HG02610 (cell line): ENCODE results near the gene VKORC1.
"Not testable (repeated sequence)": the region's sequence is repeated elsewhere in the genome, so short reads cannot be mapped to it uniquely, and the experiment has no call there.

Source experiments
- ATAC-seq: cut with Tn5 transposase; IDR thresholded peaks from one replicate; pipeline ENCODE4 v1.9.1; 2021; ENCODE audit warnings: mild to moderate bottlenecking, moderate library complexity; ENCODE audit not compliant: unreplicated experiment

Gene VKORC1

GRCh38 chr16:31107465-31107867 is 12.9 kb upstream of the VKORC1 start:
- ATAC-seq: peak; percentile 55

- no peak for ATAC-seq
Measured at GRCh38 chr16:31106509-31107464, 12.2 kb upstream of the VKORC1 start.

- ATAC-seq: peak; percentile 39
Measured at GRCh38 chr16:31105677-31106213, 11.1 kb upstream of the VKORC1 start.

- not testable (repeated sequence) for ATAC-seq
Measured at GRCh38 chr16:31100876-31101641, 6.5 kb upstream of the VKORC1 start.

- no peak for ATAC-seq
Measured at GRCh38 chr16:31099860-31100638, 5.5 kb upstream of the VKORC1 start.

GRCh38 chr16:31094088-31094423 is 541 bp downstream of the VKORC1 start:
- no peak for ATAC-seq

- ATAC-seq: no peak
Measured at GRCh38 chr16:31093132-31093703, 1.4 kb downstream of the VKORC1 start.

GRCh38 chr16:31092330-31092729 is 2.3 kb downstream of the VKORC1 start:
- ATAC-seq: no peak

GRCh38 chr16:31090540-31090939 is 4.1 kb downstream of the VKORC1 start:
- ATAC-seq: no peak

GRCh38 chr16:31089199-31089598 is 5.4 kb downstream of the VKORC1 start:
- no peak for ATAC-seq

GRCh38 chr16:31088459-31089183 is 6.0 kb downstream of the VKORC1 start, which contains the start of gene PRSS53:
Gene PRSS53, minus strand, starts transcription at chr16:31088943. Its CDS starts 134 bp downstream, at chr16:31088809.
- ATAC-seq: no peak

- no peak for ATAC-seq
Measured at GRCh38 chr16:31087971-31088370, 6.6 kb downstream of the VKORC1 start.

- no peak for ATAC-seq
Measured at GRCh38 chr16:31087481-31087880, 7.1 kb downstream of the VKORC1 start.

- ATAC-seq: no peak
Measured at GRCh38 chr16:31086629-31086906, 8.0 kb downstream of the VKORC1 start.

GRCh38 chr16:31085873-31086628 is 8.5 kb downstream of the VKORC1 start:
- no peak for ATAC-seq

GRCh38 chr16:31085411-31085810 is 9.2 kb downstream of the VKORC1 start:
- ATAC-seq: no peak

GRCh38 chr16:31084584-31085302 is 9.9 kb downstream of the VKORC1 start:
- ATAC-seq: no peak

- no peak for ATAC-seq
Measured at GRCh38 chr16:31083981-31084380, 10.6 kb downstream of the VKORC1 start.

GRCh38 chr16:31083556-31083955 is 11.0 kb downstream of the VKORC1 start:
- no peak for ATAC-seq
